Neural cell (in vitro differentiated cells): ENCODE measurements around the gene TRIM29. TPM values are rescaled to one million over a fixed set of nuclear protein-coding genes. Genes with fewer than 3 reads are reported as not detected.

Experiments
- H2AFZ ChIP-seq: fragments of 200-600, 300-800 bp; sonication (generic), shearing (Covaris generic); 2 replicates; pipeline ENCODE4 v1.6.0; 2014; ENCODE audit warnings: low read depth, mild to moderate bottlenecking, antibody characterized with exemption, low read length, moderate library complexity
- H3F3A ChIP-seq: fragments of 200-600 bp; shearing (Covaris generic); 2 replicates; pipeline ENCODE4 v1.6.1; 2016; ENCODE audit warnings: mild to moderate bottlenecking, moderate library complexity, mixed read lengths, antibody characterized with exemption, low read length; ENCODE audit not compliant: insufficient read depth, poor library complexity, severe bottlenecking
- H3K27ac ChIP-seq: fragments of 200-600, 300-800 bp; sonication (generic), shearing (Covaris generic); 2 replicates; pipeline ENCODE4 v1.5.1; 2014; ENCODE audit warnings: mild to moderate bottlenecking, low read length, moderate library complexity
- H3K27me3 ChIP-seq: fragments of 300-800, 200-600 bp; sonication (generic), shearing (Covaris generic); 2 replicates; pipeline ENCODE4 v1.6.0; 2014; ENCODE audit warnings: mild to moderate bottlenecking, low read depth, low read length, moderate library complexity; ENCODE audit not compliant: insufficient read depth
- H3K36me3 ChIP-seq: fragments of 300-800, 200-600 bp; sonication (generic), shearing (Covaris generic); 2 replicates; pipeline ENCODE4 v1.5.1; 2014; ENCODE audit warnings: mild to moderate bottlenecking, antibody characterized with exemption, low read length, moderate library complexity; ENCODE audit not compliant: insufficient read depth
- H3K4me2 ChIP-seq: fragments of 300-800, 200-600 bp; sonication (generic), shearing (Covaris generic); 2 replicates; pipeline ENCODE4 v1.6.0; 2014; ENCODE audit warnings: mild to moderate bottlenecking, low read length
- H3K4me3 ChIP-seq: fragments of 300-800, 200-600 bp; sonication (generic), shearing (Covaris generic); 2 replicates; pipeline ENCODE4 v1.5.1; 2014; ENCODE audit warnings: mild to moderate bottlenecking, low read length, moderate library complexity
- H3K79me2 ChIP-seq: fragments of 200-600 bp; shearing (Covaris generic); replicated peaks from 2 replicates; pipeline ENCODE4 v1.6.0; 2014; ENCODE audit warnings: mild to moderate bottlenecking, low read length, moderate library complexity; ENCODE audit not compliant: insufficient read depth
- H3K9ac ChIP-seq: fragments of 300-800, 200-600 bp; sonication (generic), shearing (Covaris generic); 2 replicates; pipeline ENCODE4 v1.6.1; 2016; ENCODE audit warnings: mild to moderate bottlenecking, low read length, mixed read lengths
- H3K9me2 ChIP-seq: fragments of 200-600 bp; shearing (Covaris generic); 2 replicates; pipeline ENCODE4 v1.6.1; 2016; ENCODE audit warnings: mild to moderate bottlenecking, low read length, mixed read lengths; ENCODE audit not compliant: insufficient read depth
- H3K9me3 ChIP-seq: fragments of 200-600, 300-800 bp; sonication (generic), shearing (Covaris generic); 2 replicates; pipeline ENCODE4 v1.6.1; 2016; ENCODE audit warnings: mild to moderate bottlenecking, mixed run types, low read length, moderate library complexity, mixed read lengths
- H4K20me1 ChIP-seq: fragments of 200-600 bp; shearing (Covaris generic); 2 replicates; pipeline ENCODE4 v1.6.1; 2016; ENCODE audit warnings: mild to moderate bottlenecking, mixed run types; ENCODE audit not compliant: insufficient read depth
- CTCF ChIP-seq: fragments of 450-650 bp; IDR thresholded peaks from 2 replicates; pipeline ENCODE4 v1.5.1; 2014; ENCODE audit warnings: antibody characterized with exemption, mild to moderate bottlenecking, moderate library complexity; ENCODE audit not compliant: poor library complexity, severe bottlenecking
- EP300 ChIP-seq: fragments of 450-650 bp; conservative IDR thresholded peaks from 2 replicates; pipeline ENCODE4 v1.6.1; 2014; ENCODE audit warnings: antibody characterized with exemption, mild to moderate bottlenecking, moderate library complexity; ENCODE audit not compliant: poor library complexity, severe bottlenecking
- EZH2 ChIP-seq: fragments of 200-600, 300-800 bp; shearing (Covaris generic), sonication (generic); IDR thresholded peaks from 2 replicates; pipeline ENCODE4 v1.6.1; 2014; ENCODE audit warnings: antibody characterized with exemption, low read length, borderline replicate concordance, mild to moderate bottlenecking; ENCODE audit not compliant: insufficient read depth, poor library complexity, severe bottlenecking
- MXI1 ChIP-seq: fragments of 450-650 bp; conservative IDR thresholded peaks from 2 replicates; pipeline ENCODE4 v1.6.1; 2014; ENCODE audit warnings: antibody characterized with exemption, mild to moderate bottlenecking; ENCODE audit not compliant: poor library complexity, severe bottlenecking
- POLR2AphosphoS5 ChIP-seq: IDR thresholded peaks from 2 replicates; pipeline ENCODE4 v1.6.1; 2012
- RAD21 ChIP-seq: fragments of 450-650 bp; conservative IDR thresholded peaks from 2 replicates; pipeline ENCODE4 v1.6.1; 2014; ENCODE audit warnings: antibody characterized with exemption, mild to moderate bottlenecking, moderate library complexity
- REST ChIP-seq: IDR thresholded peaks from 2 replicates; pipeline ENCODE4 v1.6.1; 2012; ENCODE audit warnings: borderline replicate concordance
- SMC3 ChIP-seq: fragments of 450-650 bp; conservative IDR thresholded peaks from 2 replicates; pipeline ENCODE4 v1.6.1; 2014; ENCODE audit warnings: antibody characterized with exemption, mild to moderate bottlenecking, moderate library complexity; ENCODE audit not compliant: poor library complexity
- TAF1 ChIP-seq: IDR thresholded peaks from 2 replicates; pipeline ENCODE4 v1.6.1; 2012; ENCODE audit warnings: low read depth
- polyA plus RNA-seq: library from polyadenylated mRNA; depleted of rRNA; stranded (reverse); fragments of >200 nt; gene quantifications from 2 replicates; pipeline ENCODE4 v1.2.3, GENCODE V29; 2014

Gene TRIM29
- polyA plus RNA-seq, 1 donor from 2014 or later = 0.82 TPM

GRCh38 chr11:120102050-120102863, 35.7 kb downstream of the TRIM29 start:
- H3K9ac ChIP-seq = no peak overlapping the region
- H3K4me2 ChIP-seq = no peak overlapping the region
- H3K27me3 ChIP-seq = no peaks in the 10 kb centered on the region
- H3K36me3 ChIP-seq = no peaks in the 10 kb centered on the region
- H3K9me3 ChIP-seq = no peaks in the 10 kb centered on the region
- H3K9me2 ChIP-seq = no peaks in the 10 kb centered on the region
- TF ChIP-seq RAD21 (no peak), SMC3 (no peak), REST (no peak), TAF1 (no peak), EP300 (no peak), CTCF (no peak)
- no peaks in the 10 kb centered on the region for H3K79me2 ChIP-seq
- no peak overlapping the region for H3K4me3 ChIP-seq
- no peaks in the 10 kb centered on the region for H4K20me1 ChIP-seq
- H3K27ac ChIP-seq = no peak overlapping the region
- no peaks in the 10 kb centered on the region for H3F3A ChIP-seq
- H2AFZ ChIP-seq = no peak overlapping the region

- no peaks in the 10 kb centered on the region for H3K9me2 ChIP-seq
- no peak overlapping the region for H3K4me3 ChIP-seq
- no peak overlapping the region for H2AFZ ChIP-seq
- H3K27ac ChIP-seq = no peak overlapping the region
- no peaks in the 10 kb centered on the region for H3K9me3 ChIP-seq
- H3F3A ChIP-seq = no peaks in the 10 kb centered on the region
- no peaks in the 10 kb centered on the region for H4K20me1 ChIP-seq
- no peaks in the 10 kb centered on the region for H3K27me3 ChIP-seq
- no peaks in the 10 kb centered on the region for H3K79me2 ChIP-seq
- H3K9ac ChIP-seq = no peak overlapping the region
- no peaks in the 10 kb centered on the region for H3K36me3 ChIP-seq
- H3K4me2 ChIP-seq = no peak overlapping the region
- TF ChIP-seq REST (no peak), POLR2AphosphoS5 (no peak), RAD21 (no peak), EP300 (no peak), TAF1 (no peak), CTCF (no peak), SMC3 (no peak), MXI1 (no peak), EZH2 (no peak)
Observed at GRCh38 chr11:120098503-120099020, 39.4 kb downstream of the TRIM29 start.
